Measurements from ENCODE around the gene LRRC4B. TPM values are rescaled to one million over a fixed set of nuclear protein-coding genes. Genes with fewer than 3 reads are reported as not detected.

The LRRC4B gene
- under 0.01 and 0.07 TPM in 2 replicates for total RNA-seq

GRCh38 chr19:50567882-50568727 lies at the start of gene LRRC4B:
TSS of gene LRRC4B (minus strand) at chr19:50568435. CDS start at chr19:50548838, 19,597 bp downstream.

GRCh38 chr19:50513746-50514345 lies 54.4 kb downstream of the LRRC4B start, which contains the start of gene ASPDH:
TSS of gene ASPDH (minus strand) at chr19:50513913. CDS start at chr19:50513823, 90 bp downstream.

GRCh38 chr19:50511069-50511822 lies 57.0 kb downstream of the LRRC4B start, which contains the start of gene JOSD2:
TSS of gene JOSD2 (minus strand) at chr19:50511191. CDS start at chr19:50510431, 760 bp downstream.

GRCh38 chr19:50476224-50476906 lies 91.9 kb downstream of the LRRC4B start, which contains the start of the genes EMC10 and GARIN5A:
TSS of gene EMC10 (plus strand) at chr19:50476507. CDS start at chr19:50476545, 38 bp downstream.
TSS of gene GARIN5A (minus strand) at chr19:50476848. CDS start at chr19:50476388, 460 bp downstream.

Other genes with a start within 250 kb of the LRRC4B start
- under 0.01 and 0.07 TPM in 2 replicates for gene KCNC3, start 239.1 kb downstream of the LRRC4B start, total RNA-seq
- gene NAPSA, start 202.8 kb downstream of the LRRC4B start, total RNA-seq: not detected in 2 replicates
- 38.3 and 44.9 TPM in 2 replicates for gene NR1H2, start 192.0 kb downstream of the LRRC4B start, total RNA-seq
- gene POLD1, start 184.1 kb downstream of the LRRC4B start, total RNA-seq: 38.3 and 58.6 TPM in 2 replicates
- gene SPIB, start 149.5 kb downstream of the LRRC4B start, total RNA-seq: not detected in 2 replicates
- not detected in 2 replicates for gene MYBPC2, start 135.5 kb downstream of the LRRC4B start, total RNA-seq
- gene EMC10, start 91.9 kb downstream of the LRRC4B start, total RNA-seq: 36.2 and 38.3 TPM in 2 replicates
- gene GARIN5A, start 91.6 kb downstream of the LRRC4B start, total RNA-seq: not detected in 2 replicates
- 11.0 and 14.4 TPM in 2 replicates for gene JOSD2, start 57.2 kb downstream of the LRRC4B start, total RNA-seq
- gene ASPDH, start 54.5 kb downstream of the LRRC4B start, total RNA-seq: not detected in 2 replicates
- 0.13 TPM in 1 of 2 replicates, not detected in the other for gene SYT3, start 71.4 kb upstream of the LRRC4B start, total RNA-seq
- 0.40 TPM in 1 of 2 replicates, not detected in the other for gene C19orf81, start 81.0 kb upstream of the LRRC4B start, total RNA-seq
- 1.5 and 2.9 TPM in 2 replicates for gene SHANK1, start 151.4 kb upstream of the LRRC4B start, total RNA-seq
- 5.1 and 8.0 TPM in 2 replicates for gene CLEC11A, start 154.9 kb upstream of the LRRC4B start, total RNA-seq
- gene GPR32, start 202.0 kb upstream of the LRRC4B start, total RNA-seq: not detected in 2 replicates
- gene ACP4, start 222.0 kb upstream of the LRRC4B start, total RNA-seq: not detected in 2 replicates

Measured in thoracic aorta endothelial cell (primary cell).